Measurements from ENCODE around the gene GPATCH4.

DNA sequence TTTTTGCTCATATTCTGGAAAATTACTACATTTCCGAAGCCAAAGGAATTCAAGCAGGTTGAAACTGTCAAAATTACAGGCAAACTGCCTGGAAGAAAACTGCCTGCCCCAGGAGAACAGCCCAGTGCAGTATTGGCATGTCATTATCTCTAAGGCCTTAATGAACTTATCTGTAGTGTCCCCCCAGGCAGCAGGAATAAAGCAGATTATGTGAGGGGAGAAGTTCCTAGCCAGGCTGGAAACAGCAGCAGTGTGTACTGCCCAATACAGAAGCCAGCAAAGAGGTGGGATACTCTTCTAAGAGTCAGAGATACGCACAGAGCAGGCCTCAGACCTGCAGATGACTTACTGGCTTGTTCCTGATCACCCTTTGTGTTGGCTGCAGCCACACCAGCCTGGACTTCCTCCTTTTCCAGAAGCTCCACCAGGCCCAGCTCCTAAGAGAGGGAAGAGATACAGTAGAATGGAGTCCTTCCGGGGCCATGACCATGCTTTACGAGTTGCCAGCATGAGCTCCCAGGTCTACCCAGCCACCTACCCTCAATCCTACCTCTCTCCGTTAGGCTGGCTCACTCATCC is 40.6 kb downstream of the GPATCH4 start:
- TF ChIP-seq, protein P1, sequence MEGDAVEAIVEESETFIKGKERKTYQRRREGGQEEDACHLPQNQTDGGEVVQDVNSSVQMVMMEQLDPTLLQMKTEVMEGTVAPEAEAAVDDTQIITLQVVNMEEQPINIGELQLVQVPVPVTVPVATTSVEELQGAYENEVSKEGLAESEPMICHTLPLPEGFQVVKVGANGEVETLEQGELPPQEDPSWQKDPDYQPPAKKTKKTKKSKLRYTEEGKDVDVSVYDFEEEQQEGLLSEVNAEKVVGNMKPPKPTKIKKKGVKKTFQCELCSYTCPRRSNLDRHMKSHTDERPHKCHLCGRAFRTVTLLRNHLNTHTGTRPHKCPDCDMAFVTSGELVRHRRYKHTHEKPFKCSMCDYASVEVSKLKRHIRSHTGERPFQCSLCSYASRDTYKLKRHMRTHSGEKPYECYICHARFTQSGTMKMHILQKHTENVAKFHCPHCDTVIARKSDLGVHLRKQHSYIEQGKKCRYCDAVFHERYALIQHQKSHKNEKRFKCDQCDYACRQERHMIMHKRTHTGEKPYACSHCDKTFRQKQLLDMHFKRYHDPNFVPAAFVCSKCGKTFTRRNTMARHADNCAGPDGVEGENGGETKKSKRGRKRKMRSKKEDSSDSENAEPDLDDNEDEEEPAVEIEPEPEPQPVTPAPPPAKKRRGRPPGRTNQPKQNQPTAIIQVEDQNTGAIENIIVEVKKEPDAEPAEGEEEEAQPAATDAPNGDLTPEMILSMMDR (IDR thresholded peaks at IDR 0.05): no peak
- no peak for TF ChIP-seq POLR2A (IDR thresholded peaks at IDR 0.05)
